ENCODE data around the gene PADI6.

GRCh38 chr1:17433261-17433660 lies 61.3 kb downstream of the PADI6 start:
- no peak for TF ChIP-seq CTCF (IDR thresholded peaks at IDR 0.05)
- TF ChIP-seq EZH2 (IDR thresholded peaks at IDR 0.05), result no peak
- no peak for TF ChIP-seq EZH2phosphoT487 (IDR thresholded peaks at IDR 0.05)
